ENCODE measurements around the gene STXBP4.

The STXBP4 gene

GRCh38 chr17:54971147-54971546 lies 2.6 kb downstream of the STXBP4 start:
- DNase-seq (ENCODE audit: low read depth): no peak

GRCh38 chr17:54971901-54972300 lies 3.3 kb downstream of the STXBP4 start:
- no peak for DNase-seq (ENCODE audit: low read depth)

- no peak for DNase-seq (ENCODE audit: low read depth)
These were observed 4.0 kb downstream of the STXBP4 start for GRCh38 chr17:54972406-54973138.

GRCh38 chr17:54974759-54975158 lies 6.2 kb downstream of the STXBP4 start:
- no peak for DNase-seq (ENCODE audit: low read depth)

- DNase-seq (ENCODE audit: low read depth): no peak
These were observed 7.8 kb downstream of the STXBP4 start for GRCh38 chr17:54976316-54976715.

GRCh38 chr17:54977744-54978143 lies 9.2 kb downstream of the STXBP4 start:
- DNase-seq (ENCODE audit: low read depth): no peak

- no peak for DNase-seq (ENCODE audit: low read depth)
These were observed 11.1 kb downstream of the STXBP4 start for GRCh38 chr17:54979657-54980056.

GRCh38 chr17:54980375-54980774 lies 11.8 kb downstream of the STXBP4 start:
- no peak for DNase-seq (ENCODE audit: low read depth)

- DNase-seq (ENCODE audit: low read depth): peak; percentile 92
These were observed 13.8 kb downstream of the STXBP4 start for GRCh38 chr17:54982399-54982798.

- no peak for DNase-seq (ENCODE audit: low read depth)
These were observed 14.7 kb downstream of the STXBP4 start for GRCh38 chr17:54983260-54983659.

GRCh38 chr17:54985476-54985875 lies 16.9 kb downstream of the STXBP4 start:
- DNase-seq (ENCODE audit: low read depth): no peak

- DNase-seq (ENCODE audit: low read depth): no peak
These were observed 21.6 kb downstream of the STXBP4 start for GRCh38 chr17:54990118-54990517.

GRCh38 chr17:54991567-54991966 lies 23.0 kb downstream of the STXBP4 start:
- DNase-seq (ENCODE audit: low read depth): no peak

GRCh38 chr17:54992797-54993639 lies 24.5 kb downstream of the STXBP4 start:
- DNase-seq (ENCODE audit: low read depth): peak; percentile 29

- no peak for DNase-seq (ENCODE audit: low read depth)
These were observed 27.9 kb downstream of the STXBP4 start for GRCh38 chr17:54996441-54996840.

- DNase-seq (ENCODE audit: low read depth): no peak
These were observed 33.9 kb downstream of the STXBP4 start for GRCh38 chr17:55002458-55002857.

GRCh38 chr17:55004484-55004883 lies 35.9 kb downstream of the STXBP4 start:
- DNase-seq (ENCODE audit: low read depth): no peak

GRCh38 chr17:55005520-55005919 lies 37.0 kb downstream of the STXBP4 start:
- DNase-seq (ENCODE audit: low read depth): no peak

GRCh38 chr17:55023626-55024025 lies 55.1 kb downstream of the STXBP4 start:
- no peak for DNase-seq (ENCODE audit: low read depth)

- no peak for DNase-seq (ENCODE audit: low read depth)
These were observed 69.3 kb downstream of the STXBP4 start for GRCh38 chr17:55037828-55038227.

- DNase-seq (ENCODE audit: low read depth): no peak
These were observed 69.7 kb downstream of the STXBP4 start for GRCh38 chr17:55038291-55038690.

- DNase-seq (ENCODE audit: low read depth): no peak
These were observed 72.0 kb downstream of the STXBP4 start for GRCh38 chr17:55040611-55041010.

GRCh38 chr17:55053855-55054254 lies 85.3 kb downstream of the STXBP4 start:
- peak; percentile 2 for DNase-seq (ENCODE audit: low read depth)

Measured in fibroblast of gingiva (primary cell).